ENCODE results near the gene SPTBN1.
A peak's percentile ranks its signal among the peaks of the same experiment; 100 is the strongest.
"Not testable (repeated sequence)": the region's sequence is repeated elsewhere in the genome, so short reads cannot be mapped to it uniquely, and the experiment has no call there.

The SPTBN1 gene

DNA sequence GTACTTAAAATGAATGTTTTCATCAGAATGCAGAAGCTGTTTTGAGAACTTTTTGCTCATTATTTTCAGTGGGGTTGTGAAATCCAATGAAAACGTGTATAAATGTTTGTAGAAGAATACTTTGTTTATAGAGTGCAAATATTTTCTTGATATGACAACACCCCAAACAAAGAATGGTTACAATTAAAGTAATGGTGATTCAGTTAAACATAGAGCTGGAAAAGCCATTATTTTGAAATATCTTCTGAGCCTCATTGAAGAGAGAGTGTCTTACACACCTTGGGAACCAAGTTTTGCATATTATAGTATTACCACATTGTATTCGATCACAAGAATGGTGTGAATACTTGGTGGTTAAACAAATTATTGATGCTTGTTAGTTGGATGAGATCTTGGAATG lies 48.7 kb downstream of the SPTBN1 start:
- DNase-seq: no peak

- DNase-seq: no peak
Observed at GRCh38 chr2:54508541-54508940, 52.4 kb downstream of the SPTBN1 start.

DNA sequence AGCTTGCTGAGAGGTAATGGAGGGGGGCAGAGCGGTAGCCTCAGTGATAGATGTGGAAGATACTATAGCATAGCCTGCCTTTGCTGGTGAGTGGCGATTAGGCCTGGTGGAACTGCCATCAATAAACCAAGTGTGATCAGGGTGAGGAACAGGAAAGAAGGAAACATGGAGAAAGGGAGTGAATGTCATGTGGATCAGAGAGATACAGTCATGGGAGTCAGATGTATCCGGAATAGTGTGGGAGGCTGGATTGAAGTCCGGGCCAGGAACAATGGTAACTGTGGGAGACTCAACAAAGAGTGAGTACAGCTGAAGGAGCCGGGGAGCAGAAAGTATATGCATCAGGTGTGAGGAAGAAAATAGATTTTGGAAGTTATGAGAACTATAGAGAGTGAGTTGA lies 52.9 kb downstream of the SPTBN1 start:
- DNase-seq: not testable (repeated sequence)

GRCh38 chr2:54510916-54511315 lies 54.8 kb downstream of the SPTBN1 start:
- DNase-seq: no peak

DNA sequence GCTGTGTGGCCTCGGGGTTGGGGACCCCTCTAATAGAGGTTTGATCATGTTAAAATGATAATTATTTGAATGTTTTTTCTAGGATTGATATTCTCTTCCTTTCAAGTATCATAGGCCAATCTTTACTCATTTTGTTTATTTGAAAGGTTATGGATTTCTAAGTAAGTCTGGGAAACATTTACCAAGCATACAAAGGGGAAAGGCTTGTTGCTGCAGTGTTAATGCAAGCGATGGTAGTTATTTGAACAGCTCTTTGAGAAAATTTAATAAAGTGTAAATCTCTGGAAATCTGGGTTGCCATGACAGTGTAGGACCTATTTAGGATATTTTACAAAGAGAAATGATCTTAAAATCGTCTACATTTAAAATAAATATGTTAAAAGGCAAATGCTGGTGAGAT lies 56.1 kb downstream of the SPTBN1 start:
- DNase-seq: no peak

DNA sequence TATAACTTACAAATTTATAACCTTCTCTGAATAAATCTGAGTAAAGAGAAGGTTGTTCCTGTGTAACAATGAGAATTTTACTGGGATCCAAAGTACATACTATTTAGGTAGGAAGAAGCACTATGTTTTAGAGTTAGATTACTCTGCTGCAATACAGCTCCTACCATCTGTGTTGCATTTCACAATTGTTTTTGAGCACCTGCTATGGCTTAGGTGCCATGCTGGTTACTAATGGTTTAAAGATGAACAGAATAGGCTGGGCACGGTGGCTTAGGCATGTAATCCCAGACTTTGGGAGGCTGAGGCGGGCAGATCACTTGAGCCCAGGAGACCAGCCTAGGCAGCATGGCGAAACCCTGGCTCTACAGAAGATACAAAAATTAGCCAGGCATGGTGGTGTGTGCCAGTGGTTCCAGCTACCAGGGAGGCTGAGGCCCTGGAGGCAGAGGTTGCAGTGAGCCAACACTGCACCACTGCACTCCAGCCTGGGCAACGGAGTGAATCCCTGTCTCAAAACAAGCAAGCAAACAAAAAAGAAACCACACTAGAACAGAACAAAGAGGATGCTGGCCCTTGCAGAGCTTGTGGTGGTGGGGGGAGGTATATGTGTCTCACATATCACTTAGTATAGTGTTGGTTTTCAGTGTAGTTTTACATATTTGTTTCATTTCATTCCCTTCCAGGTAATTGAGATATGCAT lies 56.7 kb downstream of the SPTBN1 start:
- DNase-seq: no peak

- DNase-seq: no peak
Observed at GRCh38 chr2:54513363-54513715, 57.2 kb downstream of the SPTBN1 start.

GRCh38 chr2:54514822-54515569 lies 58.9 kb downstream of the SPTBN1 start:
- DNase-seq: no peak

GRCh38 chr2:54516842-54517241 lies 60.7 kb downstream of the SPTBN1 start:
- no peak for DNase-seq

DNA sequence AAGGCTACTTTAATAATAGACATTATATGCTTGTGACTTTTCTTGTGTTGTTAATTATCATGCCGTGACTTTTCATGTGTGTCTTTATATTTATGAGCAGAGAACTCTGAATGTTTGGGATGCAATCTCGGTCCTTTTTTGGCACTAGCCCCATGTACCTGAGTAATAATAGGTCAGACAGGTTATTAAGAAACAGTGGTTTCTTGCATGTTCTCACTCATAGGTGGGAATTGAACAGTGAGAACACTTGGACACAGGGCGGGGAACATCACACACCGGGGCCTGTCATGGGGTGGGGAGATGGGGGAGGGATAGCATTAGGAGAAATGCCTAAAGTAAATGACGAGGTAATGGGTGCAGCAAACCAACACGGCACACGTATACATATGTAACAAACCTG lies 61.9 kb downstream of the SPTBN1 start:
- DNase-seq: not testable (repeated sequence)

DNA sequence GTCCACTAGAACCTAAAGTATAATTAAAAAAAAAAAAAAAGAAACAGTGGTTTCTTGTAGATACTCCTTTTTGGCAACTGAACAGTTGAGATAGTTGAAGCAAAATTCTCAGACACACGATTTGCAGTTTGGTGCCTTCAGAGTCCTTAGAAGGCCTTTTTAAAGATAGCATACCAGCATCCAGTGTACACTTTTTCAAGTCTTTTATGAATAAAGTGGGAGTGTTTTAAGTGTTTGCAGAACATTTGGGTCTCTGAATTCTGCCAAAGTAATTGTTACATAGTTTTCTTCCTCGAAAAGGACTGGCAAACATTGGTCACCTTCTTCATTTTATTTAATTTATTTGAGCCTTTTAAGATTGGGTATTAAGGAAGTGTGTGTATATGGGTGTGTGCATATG lies 62.3 kb downstream of the SPTBN1 start:
- no peak for DNase-seq

DNA sequence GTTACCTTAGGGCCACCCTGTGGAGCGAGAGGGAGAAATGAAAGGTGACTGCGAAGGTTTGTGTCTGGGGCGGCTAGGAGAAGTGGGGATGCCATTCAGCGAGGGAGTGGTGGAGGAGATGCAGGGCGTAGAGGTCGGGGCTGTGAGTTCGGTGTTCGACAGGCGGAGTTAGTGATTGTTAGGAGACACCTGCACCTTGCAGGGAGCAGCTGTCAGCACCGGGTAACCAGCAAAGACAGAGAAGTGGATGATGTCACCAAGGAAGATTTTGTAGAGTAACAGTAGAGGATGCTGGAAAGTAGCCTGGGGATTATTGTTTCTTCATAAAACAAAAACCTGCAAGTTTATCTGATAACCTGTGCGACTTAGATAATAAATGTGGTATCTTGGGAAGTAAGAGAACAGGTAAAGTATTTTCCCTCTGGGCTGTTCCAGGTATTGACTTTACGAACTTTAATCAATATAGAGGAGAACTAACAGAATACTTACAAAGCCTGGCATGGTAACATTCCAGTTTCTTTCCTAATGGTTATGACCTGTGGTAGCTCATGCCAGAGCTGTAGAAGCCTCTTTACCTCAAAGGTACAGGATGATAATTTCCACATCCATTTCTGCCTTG lies 63.8 kb downstream of the SPTBN1 start:
- DNase-seq: no peak

DNA sequence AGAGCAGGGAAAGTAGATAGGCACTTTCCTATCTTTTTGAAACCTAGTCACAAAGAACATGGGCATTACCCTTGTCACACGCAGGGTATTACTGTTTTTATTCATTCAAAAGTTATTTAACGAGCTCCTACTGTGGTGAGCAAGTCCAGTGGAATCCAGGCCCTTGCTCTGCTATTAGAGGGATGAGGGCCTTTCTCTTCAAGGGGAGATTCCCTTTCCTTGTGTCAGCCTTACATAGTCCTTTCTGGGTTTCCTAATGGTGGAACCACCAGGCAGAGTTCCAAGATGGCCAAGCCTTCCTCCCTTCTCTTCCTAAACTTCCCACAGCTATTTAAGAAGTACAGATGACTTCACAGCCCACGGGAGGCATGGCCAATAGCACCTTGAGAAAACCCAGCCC lies 64.6 kb downstream of the SPTBN1 start:
- no peak for DNase-seq

DNA sequence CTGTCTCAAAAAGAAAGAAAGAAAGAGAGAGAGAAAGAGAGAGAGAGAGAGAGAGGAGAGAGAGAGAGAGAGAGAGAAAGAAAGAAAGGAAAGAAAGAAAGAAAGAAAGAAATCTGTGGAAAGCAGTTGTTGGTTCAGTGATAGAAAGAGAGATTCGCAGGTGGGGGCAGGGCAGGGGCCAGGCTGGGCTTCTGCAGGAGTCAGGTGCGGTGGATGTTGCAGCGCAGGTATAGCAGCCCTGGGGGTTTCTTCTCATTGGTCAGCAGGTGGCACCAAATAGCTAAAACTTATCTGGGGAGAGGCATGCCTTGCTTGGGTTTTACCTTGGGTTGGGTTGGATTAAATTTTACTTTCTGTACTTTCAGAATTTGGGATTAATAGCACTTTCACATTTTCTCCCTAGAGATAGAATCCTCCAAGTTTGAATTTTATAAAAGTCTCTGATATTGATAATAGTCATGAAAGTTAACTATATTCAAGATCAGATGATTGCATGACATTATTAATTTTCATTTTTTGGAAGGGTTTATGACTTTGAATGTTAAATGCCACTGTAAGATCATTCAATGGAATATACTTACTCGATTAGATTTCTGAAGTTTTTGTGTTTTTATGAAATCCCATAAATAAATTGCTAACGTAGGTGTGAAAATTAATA lies 66.6 kb downstream of the SPTBN1 start:
- DNase-seq: peak; percentile 24

- no peak for DNase-seq
Observed at GRCh38 chr2:54523324-54523959, 67.3 kb downstream of the SPTBN1 start.

DNA sequence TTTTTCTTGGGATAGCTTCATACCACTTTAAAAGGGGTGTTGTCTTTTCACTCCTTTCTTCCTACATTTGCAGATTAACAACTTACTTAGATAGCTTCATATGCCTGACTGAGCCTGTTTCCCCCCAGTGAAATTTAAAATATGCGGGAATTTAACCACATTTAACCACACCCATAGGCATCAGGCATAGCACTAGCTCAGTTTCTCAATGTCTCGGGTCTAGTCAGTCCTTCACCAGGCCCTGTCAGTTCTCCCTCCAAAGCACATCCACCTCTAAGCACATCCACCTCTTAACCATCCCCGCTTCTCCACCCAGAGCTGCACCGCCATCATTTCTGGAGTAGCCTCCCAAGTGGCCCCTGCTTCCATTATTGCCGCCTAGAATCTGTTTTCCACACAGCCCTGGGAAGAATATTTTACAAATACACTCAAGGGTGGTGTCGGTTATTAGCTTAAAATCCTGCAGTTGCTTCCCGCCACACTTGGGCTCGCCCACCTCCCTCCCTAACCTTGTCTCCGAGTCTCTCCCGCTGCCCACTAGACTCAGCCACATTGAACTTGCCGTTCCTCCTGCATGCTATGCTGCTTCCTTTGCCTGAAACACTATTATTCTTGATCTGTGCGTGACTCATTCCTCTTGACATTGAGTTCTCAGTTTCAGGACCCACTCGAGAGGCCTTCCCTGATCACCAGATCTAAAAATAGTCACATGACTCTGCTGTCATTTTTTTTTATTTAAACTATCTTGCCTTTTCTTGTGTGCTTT lies 68.3 kb downstream of the SPTBN1 start:
- DNase-seq: no peak

GRCh38 chr2:54525321-54525720 lies 69.2 kb downstream of the SPTBN1 start:
- no peak for DNase-seq

- no peak for DNase-seq
Observed at GRCh38 chr2:54526226-54526879, 70.2 kb downstream of the SPTBN1 start.

DNA sequence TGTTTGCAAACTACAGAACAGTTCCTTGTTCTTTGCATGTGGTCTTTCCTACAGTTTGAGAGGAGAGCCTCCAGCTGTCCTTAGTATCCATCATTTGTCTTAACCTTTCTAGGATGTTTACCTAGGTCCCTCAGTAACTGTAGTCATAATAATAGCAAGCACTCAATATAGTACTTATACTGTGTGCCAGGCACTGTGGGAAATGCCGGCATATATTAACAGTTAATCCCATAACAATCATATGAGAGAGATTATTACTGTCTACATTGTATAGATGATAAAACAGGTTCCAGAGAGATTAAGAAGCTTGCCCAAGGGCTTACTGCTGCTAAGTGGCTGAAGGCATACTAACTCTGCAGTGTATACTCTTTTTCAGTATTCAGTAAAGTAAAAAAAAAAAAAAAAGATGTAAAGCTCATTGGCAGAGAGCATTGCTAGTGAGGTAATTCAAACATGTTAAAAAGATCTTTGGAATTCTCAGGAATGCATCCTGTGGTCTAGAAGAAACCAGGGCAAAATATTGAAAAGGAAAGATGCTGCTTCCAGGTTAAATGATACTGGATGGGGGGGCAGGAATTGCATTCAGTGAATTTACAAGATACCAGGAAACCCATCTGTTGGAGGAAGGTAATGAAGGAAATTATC lies 72.3 kb downstream of the SPTBN1 start:
- no peak for DNase-seq

GRCh38 chr2:54529518-54529917 lies 73.4 kb downstream of the SPTBN1 start:
- not testable (repeated sequence) for DNase-seq

DNA sequence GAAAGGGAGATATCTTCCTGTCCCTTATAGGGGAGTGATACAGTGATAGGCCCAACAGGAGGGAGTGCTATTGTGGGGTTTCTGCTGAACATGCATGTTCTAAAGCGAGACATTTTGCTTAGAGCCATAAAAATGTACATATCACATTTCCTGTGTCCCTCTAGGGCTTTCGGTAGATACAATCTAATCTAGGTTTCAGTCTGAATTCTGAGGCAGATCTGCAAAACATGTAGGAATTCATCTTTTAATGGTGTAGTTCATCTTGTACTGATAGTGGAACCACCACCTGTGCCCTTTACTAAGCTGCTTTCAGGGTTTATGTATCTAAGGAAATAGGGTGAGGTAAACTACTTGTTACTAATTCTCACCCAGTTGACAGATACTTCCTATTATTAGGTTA lies 73.8 kb downstream of the SPTBN1 start:
- DNase-seq: no peak

All from NCI-H2081 treated with DMSO at 0.1 percent for 48 hours (cell line).